Dedifferentiated amniotic fluid mesenchymal stem cell (primary cell): Measurements from ENCODE around the gene MPRIP.
A peak's percentile ranks its signal among the peaks of the same experiment; 100 is the strongest.

ENCODE experiments used
- DNase-seq: peaks from one replicate; pipeline ENCODE4 v3.0.0-alpha.2; 2016; ENCODE audit errors: extremely low spot score

MPRIP gene

DNA sequence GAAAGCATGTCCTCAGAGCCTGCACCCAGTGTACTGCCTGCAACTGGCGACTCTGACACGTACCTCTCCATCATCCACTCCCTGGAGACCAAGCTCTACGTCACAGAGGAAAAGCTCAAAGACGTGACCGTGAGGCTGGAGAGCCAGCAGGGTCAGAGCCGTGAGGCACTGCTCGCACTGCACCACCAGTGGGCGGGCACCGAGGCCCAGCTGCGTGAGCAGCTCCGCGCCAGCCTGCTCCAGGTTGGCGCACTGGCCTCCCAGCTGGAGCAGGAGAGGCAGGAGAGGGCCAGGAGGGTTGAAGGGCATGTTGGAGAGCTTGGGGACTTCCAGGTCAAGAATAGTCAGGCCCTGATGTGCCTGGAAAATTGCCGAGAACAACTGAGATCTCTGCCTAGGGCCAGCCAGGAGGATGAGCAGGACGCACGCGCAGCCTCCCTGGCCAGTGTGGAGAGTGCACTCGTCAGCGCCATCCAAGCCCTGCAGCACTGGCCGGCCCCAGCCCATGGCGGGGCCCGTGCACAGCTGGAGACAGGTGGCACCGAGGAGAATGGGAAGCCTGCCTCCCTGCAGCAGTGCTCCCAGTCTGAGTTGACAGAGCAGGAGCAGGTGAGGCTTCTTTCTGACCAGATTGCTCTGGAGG is 123.5 kb downstream of the MPRIP start:
- DNase-seq: no peak

DNA sequence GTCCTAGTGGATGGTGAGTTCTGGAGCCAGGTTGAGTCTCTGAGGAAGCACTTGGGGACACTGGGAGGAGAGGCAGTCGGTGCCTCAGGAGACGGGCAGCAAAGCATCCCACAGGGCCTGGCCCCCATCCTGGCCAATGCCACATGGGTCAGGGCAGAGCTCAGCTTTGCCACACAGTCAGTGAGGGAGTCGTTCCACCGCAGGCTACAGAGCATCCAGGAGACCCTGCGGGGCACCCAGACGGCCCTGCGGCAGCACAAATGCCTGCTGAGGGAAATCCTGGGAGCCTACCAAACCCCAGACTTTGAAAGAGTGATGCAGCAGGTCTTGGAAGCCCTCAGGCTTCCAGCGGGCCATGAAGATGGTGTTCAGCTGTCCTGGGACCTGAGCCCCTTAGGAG is 124.2 kb downstream of the MPRIP start:
- DNase-seq: no peak

DNA sequence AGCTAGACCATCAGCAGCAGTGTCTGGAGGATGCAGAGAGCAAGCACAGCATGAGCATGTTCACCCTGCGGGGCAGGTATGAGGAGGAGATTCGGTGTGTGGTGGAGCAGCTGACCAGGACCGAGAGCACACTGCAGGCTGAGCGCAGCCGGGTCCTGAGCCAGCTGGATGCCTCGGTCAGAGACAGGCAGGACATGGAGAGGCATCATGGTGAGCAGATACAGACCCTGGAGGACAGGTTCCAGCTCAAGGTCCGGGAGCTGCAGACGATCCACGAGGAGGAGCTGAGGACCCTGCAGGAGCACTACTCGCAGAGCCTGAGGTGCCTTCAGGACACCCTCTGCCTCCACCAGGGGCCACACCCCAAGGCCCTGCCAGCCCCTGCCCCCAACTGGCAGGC is 125.1 kb downstream of the MPRIP start:
- no peak for DNase-seq

GRCh38 chr17:17167986-17168385 is 125.7 kb downstream of the MPRIP start:
- DNase-seq: no peak

DNA sequence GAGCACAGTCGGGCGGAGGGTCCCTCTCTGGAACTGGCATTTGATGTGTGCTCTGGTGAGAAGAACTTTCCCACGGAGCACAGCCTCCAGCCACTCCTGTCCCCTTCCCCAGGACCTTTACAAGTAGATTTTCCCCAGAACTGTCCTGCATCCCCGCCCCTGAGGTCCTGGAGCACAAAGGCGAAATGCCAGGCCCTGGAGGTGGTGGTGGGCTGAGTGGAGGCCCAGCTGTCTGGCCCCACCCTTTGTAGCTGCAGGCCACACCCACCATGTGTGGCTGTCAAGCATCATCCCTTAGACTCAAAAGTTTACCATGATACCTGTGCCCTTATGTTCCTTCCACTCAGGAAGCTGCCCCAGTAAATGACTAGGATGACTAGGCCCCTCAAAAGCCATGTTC is 126.1 kb downstream of the MPRIP start:
- no peak for DNase-seq

- DNase-seq: no peak
Observed at GRCh38 chr17:17169396-17169795, 127.1 kb downstream of the MPRIP start.

DNA sequence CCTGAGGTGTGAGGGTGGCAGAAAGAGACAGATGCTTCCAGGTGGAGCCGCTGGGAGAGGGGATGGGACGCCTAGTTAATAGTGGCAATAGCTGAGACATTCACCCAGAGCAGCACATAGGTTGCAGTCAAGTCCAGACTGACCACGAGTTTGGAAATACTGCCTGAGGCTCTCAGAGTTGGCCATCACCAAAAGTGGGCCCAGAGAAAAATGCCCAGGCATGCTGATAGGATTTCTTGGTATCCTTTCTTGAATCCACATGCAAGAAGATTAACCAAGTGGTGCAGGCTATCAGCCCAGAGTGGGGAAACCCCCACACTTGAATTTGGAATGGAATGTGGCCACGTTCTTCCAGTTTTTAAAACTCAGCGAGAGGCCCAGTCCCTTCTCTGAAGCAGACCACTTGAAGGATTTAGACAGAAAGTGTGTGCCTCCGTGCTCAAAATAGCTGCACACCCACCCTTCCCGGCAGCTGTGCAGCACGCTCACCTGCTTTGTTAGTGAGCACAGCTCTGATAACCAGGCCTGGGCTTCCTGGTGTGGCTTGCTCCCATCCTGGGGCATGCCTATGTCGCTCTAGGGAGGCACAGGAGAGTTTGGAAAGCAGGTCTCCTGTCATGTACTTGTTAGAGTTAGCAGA is 128.2 kb downstream of the MPRIP start:
- DNase-seq: peak; percentile 65

DNA sequence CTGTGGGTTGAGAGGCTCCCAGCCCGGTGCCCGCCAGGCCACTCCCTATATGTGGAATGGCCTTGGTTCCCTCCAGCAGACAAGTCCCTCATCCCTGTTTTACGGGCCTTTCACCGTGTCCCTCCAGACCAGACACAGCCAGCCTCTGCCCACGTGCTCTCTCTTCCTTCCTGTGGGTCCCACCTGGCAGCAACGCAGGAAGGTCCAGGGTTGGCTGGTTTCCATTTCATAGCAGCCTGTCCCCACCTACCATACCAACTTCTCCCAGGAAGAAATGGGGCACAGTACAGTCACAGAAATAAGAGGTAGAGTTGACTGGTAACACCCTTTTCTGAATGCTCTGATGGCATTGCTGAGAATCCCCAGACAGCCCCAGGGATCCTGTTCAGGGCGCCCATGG is 128.9 kb downstream of the MPRIP start:
- DNase-seq: no peak

- DNase-seq: no peak
Observed at GRCh38 chr17:17172001-17172939, 130.0 kb downstream of the MPRIP start.

GRCh38 chr17:17172990-17173389 is 130.7 kb downstream of the MPRIP start:
- DNase-seq: no peak

- DNase-seq: no peak
Observed at GRCh38 chr17:17173921-17174320, 131.7 kb downstream of the MPRIP start.

- no peak for DNase-seq
Observed at GRCh38 chr17:17175340-17175739, 133.1 kb downstream of the MPRIP start.

- no peak for DNase-seq
Observed at GRCh38 chr17:17175917-17176316, 133.7 kb downstream of the MPRIP start.

DNA sequence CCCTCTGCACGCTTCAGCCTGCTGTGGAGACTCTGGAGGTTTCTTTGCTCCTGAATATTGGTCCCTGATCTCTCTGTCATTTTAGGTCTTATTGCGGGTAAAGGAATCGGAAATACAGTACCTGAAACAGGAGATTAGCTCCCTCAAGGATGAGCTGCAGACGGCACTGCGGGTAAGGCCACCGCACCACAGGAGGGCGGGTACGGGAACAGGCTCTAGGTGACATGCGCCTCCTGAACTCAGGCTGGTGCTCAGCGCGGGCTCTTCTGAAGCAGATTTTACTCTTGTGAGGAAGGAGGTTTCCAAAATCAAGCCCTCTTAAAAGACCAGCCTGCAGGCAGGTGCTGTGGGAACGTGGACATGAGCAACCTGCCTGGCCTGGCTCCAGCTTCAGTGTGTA is 134.1 kb downstream of the MPRIP start:
- DNase-seq: no peak

GRCh38 chr17:17177176-17177575 is 134.9 kb downstream of the MPRIP start:
- DNase-seq: no peak

- DNase-seq: no peak
Observed at GRCh38 chr17:17179371-17179827, 137.1 kb downstream of the MPRIP start.

- no peak for DNase-seq
Observed at GRCh38 chr17:17180141-17180603, 137.9 kb downstream of the MPRIP start.

- no peak for DNase-seq
Observed at GRCh38 chr17:17180741-17181525, 138.7 kb downstream of the MPRIP start.

DNA sequence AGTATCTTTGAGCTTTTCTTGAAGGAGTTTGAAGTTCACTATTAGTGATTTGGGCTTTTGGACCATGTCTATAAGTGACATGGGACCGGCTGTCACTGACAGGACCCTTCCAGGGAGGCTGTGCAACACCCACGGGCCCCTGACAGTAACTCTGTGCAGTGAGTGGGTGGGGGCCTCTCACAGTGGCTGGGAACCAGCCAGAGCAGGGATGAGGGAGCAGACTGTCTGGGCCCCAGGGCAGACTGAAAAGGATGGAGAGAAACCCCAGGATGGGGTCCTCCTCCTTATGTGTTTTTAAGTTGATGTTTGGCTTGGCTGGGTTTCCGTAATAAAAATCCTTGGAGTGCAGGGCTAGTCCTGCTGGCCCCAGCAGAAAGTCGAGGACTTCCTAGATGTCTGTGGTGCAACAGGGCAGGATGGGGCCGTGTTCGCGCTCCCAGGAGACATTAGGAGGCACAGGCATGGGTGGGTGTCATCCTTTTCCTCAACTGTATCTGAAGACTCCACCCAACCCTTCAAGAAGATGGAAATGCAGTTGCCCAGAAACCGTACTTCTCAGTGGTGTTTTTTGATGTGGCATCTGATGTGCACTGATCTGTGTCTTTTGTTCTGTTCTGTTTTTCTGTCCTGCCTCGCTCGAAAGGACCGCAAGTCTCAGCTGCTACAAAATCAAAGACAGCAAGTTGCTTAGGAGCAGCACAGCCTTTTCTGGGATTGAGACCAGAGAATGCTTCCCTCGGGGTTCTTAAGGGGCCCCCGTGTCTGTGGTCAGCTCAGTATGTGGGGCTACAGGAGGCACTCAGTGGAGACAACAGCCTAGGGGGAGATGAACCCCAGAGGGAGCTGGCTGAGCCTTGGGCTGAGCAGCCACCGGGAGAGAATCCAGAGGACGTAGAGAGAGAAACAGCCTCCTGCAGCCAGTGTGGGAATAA is 139.7 kb downstream of the MPRIP start:
- no peak for DNase-seq

GRCh38 chr17:17182598-17183136 is 140.4 kb downstream of the MPRIP start:
- DNase-seq: no peak
